ENCODE data around the gene CPSF4.

The CPSF4 gene

GRCh38 chr7:99449326-99449725 is 10.6 kb downstream of the CPSF4 start:
- DNase-seq = no peak

DNA sequence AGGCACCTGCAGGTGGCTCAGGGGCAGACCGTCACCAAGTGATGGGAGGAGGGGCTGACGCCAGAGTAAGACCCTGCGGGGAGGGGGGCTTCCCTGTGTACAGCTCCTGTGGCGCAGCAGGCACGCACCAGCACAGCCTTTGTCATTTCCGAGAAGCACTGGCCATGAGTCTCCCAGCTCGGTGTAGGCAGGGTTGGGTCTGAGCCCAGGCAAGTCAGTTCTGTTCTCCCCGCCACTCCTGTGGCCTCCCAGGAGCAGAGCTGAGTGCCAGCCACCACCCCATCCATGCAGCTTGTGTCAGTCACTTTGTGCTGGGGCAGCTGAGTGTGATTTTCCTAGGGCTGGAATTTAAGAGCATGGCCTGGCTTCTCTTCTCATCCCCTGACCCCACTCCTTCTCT is 13.2 kb downstream of the CPSF4 start:
- no peak for DNase-seq

DNA sequence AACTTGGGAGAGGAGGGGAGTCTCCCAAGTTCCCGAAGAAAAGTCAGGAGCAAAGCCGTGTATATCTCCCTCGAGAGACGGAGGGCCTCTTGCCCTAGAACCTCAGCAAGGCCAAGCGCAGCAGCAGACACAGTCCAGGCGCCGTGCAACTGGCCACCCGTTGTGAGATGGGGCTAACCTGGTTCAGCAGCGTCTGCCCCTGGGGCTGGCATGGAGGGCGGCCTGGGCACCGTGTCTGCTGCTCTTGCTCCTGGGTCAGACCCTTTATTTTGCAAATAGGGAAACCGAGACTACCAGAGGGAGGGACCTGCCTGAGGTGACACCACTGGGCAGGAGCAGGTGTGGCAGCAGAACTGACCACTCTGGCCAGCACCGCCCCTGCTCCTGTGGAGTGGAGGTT is 13.8 kb downstream of the CPSF4 start:
- no peak for DNase-seq

GRCh38 chr7:99453105-99453504 is 14.4 kb downstream of the CPSF4 start:
- no peak for DNase-seq

DNA sequence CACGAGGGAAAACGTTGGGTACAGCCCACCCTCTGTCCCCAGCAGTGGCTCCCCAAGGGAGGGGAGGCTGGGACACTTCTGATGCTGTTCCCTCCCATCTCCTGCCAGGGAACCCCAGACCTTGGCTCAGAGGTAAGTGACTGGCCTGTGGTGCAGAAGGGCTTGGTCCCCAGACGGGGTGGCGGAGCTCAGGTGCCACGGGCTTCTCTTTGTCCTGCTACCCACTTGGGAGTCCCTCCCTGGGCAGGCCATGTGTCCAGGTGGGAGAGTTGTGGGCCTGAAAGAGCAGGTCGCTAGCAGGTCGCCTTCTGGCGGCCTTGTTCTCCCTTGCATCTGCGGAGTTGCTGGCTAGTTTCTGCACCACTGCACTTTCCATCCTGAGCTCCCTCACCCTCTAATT is 17.1 kb downstream of the CPSF4 start:
- DNase-seq = no peak

GRCh38 chr7:99456288-99456687 is 17.5 kb downstream of the CPSF4 start:
- DNase-seq = no peak

DNA sequence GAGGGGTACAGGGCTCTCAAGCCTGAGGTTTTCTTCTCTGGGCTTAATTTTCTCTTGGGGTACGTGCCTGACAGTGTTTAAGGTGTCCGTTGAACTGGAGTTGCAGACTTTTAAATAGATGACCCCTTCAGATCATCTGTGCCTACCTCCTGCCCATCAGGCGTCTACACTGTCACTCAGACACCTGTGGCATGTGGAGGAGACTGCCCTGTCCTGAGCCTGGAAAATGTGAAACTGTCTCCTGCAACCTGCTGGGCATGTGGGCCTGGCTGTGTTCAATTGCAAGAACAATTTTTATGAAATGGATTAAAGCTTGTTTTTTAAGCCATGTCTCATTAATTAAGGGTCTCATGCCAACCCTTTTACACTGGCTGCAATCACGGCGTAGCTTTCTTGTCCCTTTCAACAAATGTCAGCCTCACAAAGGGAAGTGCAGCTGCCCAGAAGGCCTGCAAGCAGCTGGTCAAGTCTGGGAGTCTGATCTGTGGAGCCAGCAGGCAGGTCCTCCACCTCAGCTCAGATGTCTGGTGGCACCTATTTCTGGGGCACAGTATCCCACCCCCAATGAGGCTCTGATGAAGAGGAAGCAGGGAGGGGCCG is 18.4 kb downstream of the CPSF4 start:
- DNase-seq = no peak

DNA sequence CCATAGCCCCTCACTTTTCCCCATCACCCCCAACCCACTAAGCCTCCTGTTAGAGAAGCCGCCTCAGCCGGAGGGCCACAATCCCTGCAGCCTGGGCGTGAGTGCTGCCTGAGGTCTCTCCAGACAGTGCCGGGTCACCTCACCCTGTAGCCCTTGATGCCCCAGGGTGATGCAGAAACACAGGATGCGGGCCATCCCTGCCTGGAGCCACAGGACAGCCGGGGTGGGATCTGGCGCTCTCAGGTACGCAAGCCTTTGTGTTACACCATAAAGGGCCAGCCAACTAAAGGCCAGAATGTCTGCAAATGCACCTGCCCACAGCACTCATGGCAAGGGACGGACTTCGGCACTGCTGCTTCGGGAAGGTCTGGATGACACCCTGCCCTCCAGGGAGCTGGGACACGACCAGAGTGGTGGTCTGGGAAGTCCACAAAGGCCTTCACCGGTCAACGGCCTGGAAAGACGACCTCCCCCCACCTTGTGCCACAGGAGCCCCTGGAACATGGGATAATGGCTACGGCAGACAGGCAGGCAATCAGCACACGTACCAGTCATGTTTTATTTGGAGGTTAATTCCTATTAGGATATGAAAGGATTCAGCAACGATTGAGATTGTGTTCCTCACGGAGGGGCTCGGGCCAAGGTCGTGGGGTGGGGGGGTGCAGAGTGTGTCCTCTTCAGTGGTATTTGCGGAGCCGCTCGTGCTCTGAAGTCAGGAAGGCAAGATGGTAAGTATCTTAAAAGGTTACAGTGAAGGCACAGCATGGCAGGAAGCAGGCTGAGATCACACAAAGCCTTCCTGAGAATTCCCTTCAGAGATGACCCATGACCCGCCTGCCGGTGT is 19.1 kb downstream of the CPSF4 start:
- DNase-seq = no peak

- no peak for DNase-seq
These were observed 20.3 kb downstream of the CPSF4 start for GRCh38 chr7:99459087-99459486.

DNA sequence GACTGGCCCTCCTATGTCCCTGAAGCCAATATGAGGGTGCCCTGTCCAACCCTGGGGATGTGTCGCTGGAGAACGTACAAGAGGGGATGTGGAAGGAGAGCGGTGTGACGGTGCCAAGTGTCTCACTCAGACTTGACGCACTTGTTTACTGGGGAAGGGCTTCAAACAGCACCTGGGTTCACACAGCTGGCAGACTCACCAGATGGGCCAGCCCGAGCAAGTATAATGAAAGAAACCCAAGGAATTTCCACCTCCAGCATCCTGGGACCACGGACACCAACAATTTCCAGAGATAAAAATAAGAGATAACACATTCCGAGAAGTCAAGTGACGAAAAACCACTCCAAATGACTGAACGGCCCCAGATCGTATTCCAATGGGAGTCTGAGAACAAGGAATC is 21.9 kb downstream of the CPSF4 start:
- DNase-seq = no peak

DNA sequence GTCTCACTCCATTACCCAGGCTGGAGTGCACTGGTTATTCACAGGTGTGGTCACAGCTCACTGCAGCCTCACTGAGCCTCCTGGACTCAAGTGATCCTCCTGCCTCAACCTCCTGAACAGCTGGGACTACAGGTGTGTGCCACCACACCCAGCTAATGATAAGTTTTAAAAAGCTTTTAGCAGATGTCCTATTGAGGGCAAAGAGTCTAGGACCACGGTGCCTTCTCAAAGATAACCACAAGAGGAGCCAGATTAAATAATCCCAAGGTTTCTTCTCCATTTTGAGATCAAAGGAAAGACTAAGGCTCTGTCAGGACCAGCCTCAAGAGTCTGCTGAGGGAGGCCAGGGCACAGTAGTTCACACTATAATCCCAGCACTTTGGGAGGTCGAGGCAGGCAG is 22.5 kb downstream of the CPSF4 start:
- DNase-seq = no peak

DNA sequence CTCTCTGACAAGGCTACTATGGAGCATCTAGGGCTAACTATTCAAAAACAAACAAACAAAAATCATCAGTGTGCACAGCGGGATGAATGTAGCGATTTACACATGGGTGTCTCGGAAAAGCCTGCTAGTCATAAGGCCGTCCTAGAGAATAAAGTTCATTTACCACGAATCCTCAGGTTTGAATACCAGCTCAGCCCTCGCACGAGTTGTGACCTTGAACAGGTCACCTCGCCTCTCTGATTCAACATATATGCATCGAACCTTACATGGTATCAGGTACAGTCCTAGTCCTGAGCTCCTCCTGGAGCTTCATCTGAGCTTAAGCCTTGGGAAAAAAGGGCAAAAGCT is 26.7 kb downstream of the CPSF4 start:
- DNase-seq = no peak

DNA sequence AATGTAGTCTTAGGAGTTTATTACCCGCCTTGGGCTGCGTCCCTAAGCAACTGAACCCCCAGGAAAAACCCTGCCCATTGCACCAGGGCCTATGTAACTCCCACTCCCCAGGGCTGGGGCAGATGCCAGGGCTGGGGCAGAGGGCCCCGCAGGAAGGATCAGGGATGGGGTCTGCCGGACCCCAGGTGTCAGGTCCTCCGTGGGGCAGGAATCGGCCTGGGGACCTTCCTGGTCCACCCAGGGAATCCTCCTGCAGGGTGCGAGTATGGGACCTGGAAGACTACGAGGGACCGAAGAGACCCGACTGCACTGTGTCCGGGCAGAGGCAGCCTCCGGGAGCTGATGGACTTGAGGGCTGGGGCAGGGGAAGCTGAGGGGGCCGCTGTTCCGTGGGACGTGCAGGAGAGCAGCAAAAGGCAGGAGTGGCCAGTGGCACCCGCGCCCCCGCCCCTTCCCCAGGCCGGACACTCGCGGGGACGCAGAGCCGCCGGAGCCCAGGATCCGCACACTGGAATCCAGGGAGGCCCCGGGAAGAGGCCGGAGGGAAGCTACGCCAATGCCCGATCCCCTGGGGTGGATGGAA is 29.7 kb downstream of the CPSF4 start:
- no peak for DNase-seq

DNA sequence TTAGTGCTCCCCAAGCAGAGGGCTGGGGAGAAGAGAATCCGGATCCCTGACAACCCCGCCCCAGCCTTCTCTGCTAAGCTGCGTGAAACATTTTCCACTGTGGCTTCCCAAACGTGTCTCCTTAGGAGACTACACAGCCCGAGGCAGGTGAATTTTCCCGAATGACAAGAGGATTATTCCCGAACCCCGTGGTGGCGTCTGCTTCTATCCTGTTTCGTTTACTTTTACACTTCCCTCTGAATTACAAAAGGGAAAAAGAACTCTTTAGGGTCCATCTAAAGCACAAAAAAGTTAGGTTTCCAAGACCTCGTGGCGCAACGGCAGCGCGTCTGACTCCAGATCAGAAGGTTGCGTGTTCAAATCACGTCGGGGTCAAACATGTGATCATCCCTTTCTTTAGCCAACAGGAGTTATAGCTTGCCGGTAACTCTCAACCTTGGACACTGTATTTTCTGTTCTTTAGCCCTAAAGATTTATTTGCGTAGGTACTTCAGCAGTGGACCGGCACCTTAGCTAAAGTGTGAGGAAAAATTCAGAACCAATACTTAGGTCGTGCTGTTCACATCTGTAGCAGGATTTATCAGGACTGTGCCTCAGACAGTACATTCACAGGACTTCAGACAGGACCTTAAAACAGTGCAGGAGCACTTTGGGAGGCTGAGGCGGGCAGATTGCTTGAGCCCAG is 30.8 kb downstream of the CPSF4 start:
- DNase-seq = no peak

GRCh38 chr7:99472561-99473314 is 34.0 kb downstream of the CPSF4 start, which contains the start of gene ZNF789:
Gene ZNF789, plus strand, starts transcription at chr7:99472890. Its CDS starts 3,567 bp downstream, at chr7:99476457.
- peak; percentile 87 for DNase-seq

- DNase-seq = peak; percentile 15
These were observed 34.5 kb downstream of the CPSF4 start for GRCh38 chr7:99473315-99473596.

- no peak for DNase-seq
These were observed 37.4 kb downstream of the CPSF4 start for GRCh38 chr7:99476107-99476506.

DNA sequence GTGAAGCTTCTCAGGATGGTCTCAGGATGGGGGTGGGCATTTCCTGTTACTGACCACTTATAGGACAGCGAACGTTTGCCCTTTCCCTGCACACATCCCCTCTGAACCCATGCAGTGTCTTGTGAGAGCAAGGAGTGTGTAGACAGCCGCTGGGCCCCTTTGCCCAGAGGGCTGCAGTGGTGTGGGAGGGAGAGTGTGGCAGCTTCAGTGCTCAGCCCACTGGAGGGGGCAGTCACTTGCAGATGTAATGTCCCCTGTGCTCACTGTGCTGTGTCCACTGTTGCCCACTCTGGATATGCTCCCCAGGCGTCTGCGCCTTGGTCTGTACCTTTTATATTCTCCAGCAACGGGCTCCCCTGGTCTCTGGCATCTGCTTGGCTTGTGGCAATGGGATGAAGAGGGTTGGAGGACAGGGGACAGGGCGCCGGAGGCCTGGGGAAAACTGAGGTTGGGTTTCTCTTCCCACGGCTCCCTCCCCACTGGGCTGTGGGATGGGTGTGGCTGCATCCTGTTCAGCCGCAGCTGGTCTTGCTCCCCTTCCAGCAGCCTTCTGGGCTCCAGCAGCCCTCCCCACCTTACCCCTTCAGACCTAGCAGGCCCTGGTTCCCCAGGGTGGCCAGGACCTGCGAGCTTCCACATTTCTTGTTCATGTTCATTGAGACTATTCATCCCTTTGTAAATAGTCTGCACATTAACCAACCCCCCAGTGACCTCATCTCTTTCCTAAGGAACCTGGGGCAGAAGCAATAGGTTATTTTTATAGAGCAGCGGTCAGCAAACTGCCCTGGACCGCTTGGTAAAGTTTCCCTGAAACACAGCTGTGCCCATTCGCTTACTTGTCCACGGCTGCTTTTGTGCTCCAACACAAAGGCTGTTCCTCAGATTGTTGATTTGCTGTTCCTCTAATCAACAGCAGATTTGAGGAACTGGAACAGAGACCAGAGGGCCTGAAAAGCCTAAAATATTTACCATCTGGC is 40.0 kb downstream of the CPSF4 start:
- DNase-seq = no peak

DNA sequence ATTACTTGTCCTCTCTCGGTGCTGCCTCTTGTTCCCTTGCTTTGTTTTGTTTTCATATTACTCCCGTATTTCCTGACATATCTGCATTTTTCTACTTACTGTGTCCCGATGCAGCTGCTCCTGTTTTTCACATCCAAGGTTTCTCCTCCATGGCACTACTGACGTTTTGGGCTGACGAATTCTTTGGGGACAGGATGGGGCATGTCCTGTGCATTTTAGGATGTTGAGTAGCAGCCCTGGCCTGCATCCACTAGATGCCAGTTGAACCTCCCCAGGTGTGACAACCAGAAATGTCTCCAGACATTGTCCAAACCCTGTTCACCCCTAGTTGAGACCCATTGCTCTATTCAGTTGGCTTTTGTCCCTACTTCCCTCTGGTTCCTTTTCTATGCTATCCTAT is 46.4 kb downstream of the CPSF4 start:
- no peak for DNase-seq

DNA sequence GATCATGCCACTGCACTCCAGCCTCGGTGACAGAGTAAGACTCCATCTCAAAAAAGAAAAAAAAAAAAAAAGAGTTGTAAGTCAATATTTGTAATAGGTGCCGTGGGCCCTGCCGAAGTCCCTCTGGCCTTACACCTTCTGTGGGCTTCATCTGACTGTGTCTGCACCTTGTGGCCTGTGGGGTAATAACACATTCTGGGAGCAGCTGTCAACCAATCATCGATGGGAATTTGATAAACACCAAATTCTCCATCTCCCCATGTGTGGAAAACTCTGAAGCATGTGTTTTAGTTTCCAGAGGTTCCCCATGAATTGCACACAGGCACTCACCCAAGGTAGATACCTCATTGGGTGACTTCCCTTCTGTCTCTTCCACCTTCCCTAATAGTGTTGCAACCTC is 50.5 kb downstream of the CPSF4 start:
- DNase-seq = no peak

- no peak for DNase-seq
These were observed 52.1 kb downstream of the CPSF4 start for GRCh38 chr7:99490878-99491277.

GRCh38 chr7:99493823-99494222 is 55.1 kb downstream of the CPSF4 start:
- DNase-seq = no peak
